Left lung (tissue), 10 donors: ENCODE results near the gene ISG20. TPM values are rescaled to one million over a fixed set of nuclear protein-coding genes. Genes with fewer than 3 reads are reported as not detected.

Source experiments
- ATAC-seq: fragments of 200-7000 bp; cut with Tn5 transposase; one replicate; pipeline ENCODE4 v1.9.1; 2020; ENCODE audit warnings: moderate library complexity
- DNase-seq, 4 donors: peaks; one replicate each; pipeline ENCODE4 v3.0.0-alpha.2; 2013 to 2020
- H3K27ac ChIP-seq, 2 donors: fragments of 200-600 bp; sonication (generic) in 1 of 2; one replicate each; pipeline versions ENCODE4 v1.5.0 to v1.8.0; 2020 to 2021
- H3K27me3 ChIP-seq, 2 donors: fragments of 200-600 bp; sonication (generic) in 1 of 2; one replicate each; pipeline versions ENCODE4 v1.5.0 to v1.8.0; 2020 to 2021
- H3K36me3 ChIP-seq, 2 donors: fragments of 200-600 bp; sonication (generic) in 1 of 2; one replicate each; pipeline versions ENCODE4 v1.5.0 to v1.8.0; 2020 to 2021
- H3K4me1 ChIP-seq, 2 donors: fragments of 200-600 bp; one replicate each; pipeline ENCODE4 v1.8.0; 2021
- H3K4me3 ChIP-seq, 2 donors: fragments of 200-600 bp; sonication (generic) in 1 of 2; one replicate each; pipeline versions ENCODE4 v1.5.0 to v1.8.0; 2020 to 2021; ENCODE audit warnings: mild to moderate bottlenecking in 1 of 2
- H3K9me3 ChIP-seq, 2 donors: fragments of 200-600 bp; sonication (generic) in 1 of 2; one replicate each; pipeline versions ENCODE4 v1.5.0 to v1.8.0; 2020 to 2021
- CTCF ChIP-seq, 2 donors: fragments of 200-600 bp; sonication (generic) in 1 of 2; IDR thresholded peaks; one replicate each; pipeline versions ENCODE4 v1.5.0 to v1.8.0; 2021; ENCODE audit warnings: antibody characterized with exemption in 2 of 2
- intact Hi-C, 2 donors: fragments of 100-400 bp; cut with DNase I; formaldehyde crosslinking; loops; one replicate each; pipeline versions ENCODE4 v1.11.2 to v1.14.2; 2022
- polyA plus RNA-seq, 6 donors: library from polyadenylated mRNA; unstranded; fragments of 120-200 nt; gene quantifications; one replicate each; pipeline ENCODE4 v1.2.1, GENCODE V29; 2013; ENCODE audit not compliant: insufficient read length in 6 of 6
- total RNA-seq, 2 donors: library from RNA; stranded (reverse); fragmentation: NEBNext Ultra II Directional; extraction: Animal tissue kit (Norgen Biotek cat#: 25700); gene quantifications; one replicate each; pipeline ENCODE4 v1.2.1, GENCODE V29; 2021
- donor health status: DM: no; HTN: yes; CAD: no.
- donor health status: DM: no; HTN: no; CAD: no.

Gene ISG20
- total and polyA plus RNA-seq, 8 donors: 1.00 to 23.6 (median 1.4) TPM

- peaks cover 18 to 54% of the 10 kb centered on the region in 2 donors for H3K4me1 ChIP-seq
Measured at GRCh38 chr15:88636050-88636449, 2.8 kb upstream of the ISG20 start.

GRCh38 chr15:88636654-88637053, 2.2 kb upstream of the ISG20 start:
- no peak for TF ChIP-seq CTCF (IDR thresholded peaks at IDR 0.05)
- no peak overlapping the region for H3K4me3 ChIP-seq
- DNase-seq: no peak
- peaks cover 0 to 19% of the 10 kb centered on the region in 2 donors for H3K36me3 ChIP-seq
- ATAC-seq: no peak
- no peaks in the 10 kb centered on the region for H3K9me3 ChIP-seq
- intact Hi-C loops: no loop called here
- peak overlapping the region in 1 of 2 donors; percentile 65 for H3K27ac ChIP-seq
- no peaks in the 10 kb centered on the region for H3K27me3 ChIP-seq
- H3K4me1 ChIP-seq: peaks cover 18 to 55% of the 10 kb centered on the region in 2 donors

More at GRCh38 chr15:88636050-88636449, 2.8 kb upstream of the ISG20 start:
- intact Hi-C loops: no loop called here
- Histone ChIP-seq H3K9me3 (no peaks in the 10 kb centered on the region), H3K27ac (peak overlapping the region; percentile 15 to 65), H3K27me3 (no peaks in the 10 kb centered on the region), H3K36me3 (peaks cover 0 to 25% of the 10 kb centered on the region in 2 donors), H3K4me3 (no peak overlapping the region)
- DNase-seq (no peak), ATAC-seq (no peak)
- no peak for TF ChIP-seq CTCF (IDR thresholded peaks at IDR 0.05)

DNA sequence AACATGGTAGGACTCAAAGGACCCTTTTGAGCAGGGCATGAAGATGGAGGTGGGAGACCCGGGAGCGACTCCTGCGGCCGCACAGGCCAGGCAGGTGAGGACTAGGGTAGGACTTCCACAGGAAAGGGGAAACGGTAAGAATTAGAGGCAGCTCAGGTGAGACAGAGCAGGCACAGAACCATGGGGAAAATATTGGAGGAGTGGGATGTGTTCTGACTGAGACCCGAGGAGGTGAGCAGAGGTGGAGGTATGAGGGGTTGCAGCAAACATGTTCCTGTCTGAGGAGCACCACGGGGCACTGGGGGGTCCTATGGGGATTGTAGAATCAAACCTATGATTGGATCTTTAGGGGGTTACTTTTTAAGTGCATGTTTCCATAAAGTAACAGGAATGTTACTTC, 1.4 kb upstream of the ISG20 start:
- H3K4me3 ChIP-seq: no peak overlapping the region
- ATAC-seq (no peak), DNase-seq (no peak)
- intact Hi-C loops: no loop called here
- H3K36me3 ChIP-seq: peaks cover 0 to 13% of the 10 kb centered on the region in 2 donors
- TF ChIP-seq CTCF (IDR thresholded peaks at IDR 0.05): no peak
- peaks cover 18 to 63% of the 10 kb centered on the region in 2 donors for H3K4me1 ChIP-seq
- no peaks in the 10 kb centered on the region for H3K9me3 ChIP-seq
- no peaks in the 10 kb centered on the region for H3K27me3 ChIP-seq
- peak overlapping the region; percentile 94 for H3K27ac ChIP-seq

DNA sequence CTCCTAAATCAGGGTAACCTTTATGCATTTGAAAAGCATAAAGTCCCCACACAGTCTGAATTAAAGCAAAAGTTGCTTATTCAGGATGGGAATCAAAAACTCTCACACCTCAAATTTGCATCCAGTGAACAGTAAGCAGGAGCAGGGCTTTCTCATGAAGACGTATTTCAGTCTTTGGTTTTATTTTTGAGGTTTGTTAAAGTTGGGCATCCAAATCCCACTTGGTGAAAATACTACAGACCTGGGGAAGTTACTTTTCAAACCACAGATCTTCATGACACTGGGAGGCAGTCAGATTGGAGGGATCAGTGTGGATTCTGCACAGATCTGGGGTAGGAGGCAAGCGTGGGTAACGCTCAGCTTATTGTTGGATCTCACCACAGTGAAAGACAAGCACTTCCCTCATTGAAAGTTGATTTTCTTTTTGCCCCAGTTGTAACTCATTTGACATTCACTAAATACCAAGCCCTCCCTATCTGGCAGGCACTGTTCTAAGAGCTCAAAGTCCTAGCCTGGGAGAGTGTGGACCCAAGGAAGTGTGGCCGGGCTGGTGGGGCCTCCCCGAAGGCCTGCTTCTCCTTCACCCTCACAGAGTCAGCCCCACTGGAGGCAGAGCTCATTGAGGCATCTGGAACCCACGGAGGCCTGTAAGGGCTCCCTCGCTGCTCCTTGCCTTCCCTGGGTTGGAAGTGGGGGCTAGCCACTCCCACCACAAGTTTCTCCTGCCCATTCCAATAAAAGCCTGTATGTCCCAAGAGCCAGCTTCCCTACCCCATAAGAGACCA, 783 bp upstream of the ISG20 start:
- peak; percentile 0 for ATAC-seq

More for the DNA sequence above, 783 bp upstream of the ISG20 start:
- Histone ChIP-seq H3K4me1 (peaks cover 18 to 64% of the 10 kb centered on the region in 2 donors), H3K4me3 (peak overlapping the region; percentile 31 to 52), H3K9me3 (no peaks in the 10 kb centered on the region), H3K27me3 (no peaks in the 10 kb centered on the region), H3K27ac (peak overlapping the region; percentile 94), H3K36me3 (peaks cover 0 to 7% of the 10 kb centered on the region in 2 donors)
- TF ChIP-seq CTCF (IDR thresholded peaks at IDR 0.05): no peak
- intact Hi-C loops: no loop called here
- no peak for DNase-seq
